Measurements from ENCODE around the gene SCFD2.

- TF ChIP-seq POLR2AphosphoS5 (IDR thresholded peaks at IDR 0.05; ENCODE audit: low read depth, low read length) (no peak), TAF1 (IDR thresholded peaks at IDR 0.05; ENCODE audit: borderline replicate concordance, insufficient read depth, low read length) (no peak), SIN3A (IDR thresholded peaks at IDR 0.05; ENCODE audit: borderline replicate concordance, insufficient read depth, low read length) (no peak), FOXP2 (optimal IDR thresholded peaks at IDR 0.05; ENCODE audit: borderline replicate concordance, extremely low read depth, extremely low read length, insufficient read depth) (no peak)
- TF ChIP-seq, protein P1, sequence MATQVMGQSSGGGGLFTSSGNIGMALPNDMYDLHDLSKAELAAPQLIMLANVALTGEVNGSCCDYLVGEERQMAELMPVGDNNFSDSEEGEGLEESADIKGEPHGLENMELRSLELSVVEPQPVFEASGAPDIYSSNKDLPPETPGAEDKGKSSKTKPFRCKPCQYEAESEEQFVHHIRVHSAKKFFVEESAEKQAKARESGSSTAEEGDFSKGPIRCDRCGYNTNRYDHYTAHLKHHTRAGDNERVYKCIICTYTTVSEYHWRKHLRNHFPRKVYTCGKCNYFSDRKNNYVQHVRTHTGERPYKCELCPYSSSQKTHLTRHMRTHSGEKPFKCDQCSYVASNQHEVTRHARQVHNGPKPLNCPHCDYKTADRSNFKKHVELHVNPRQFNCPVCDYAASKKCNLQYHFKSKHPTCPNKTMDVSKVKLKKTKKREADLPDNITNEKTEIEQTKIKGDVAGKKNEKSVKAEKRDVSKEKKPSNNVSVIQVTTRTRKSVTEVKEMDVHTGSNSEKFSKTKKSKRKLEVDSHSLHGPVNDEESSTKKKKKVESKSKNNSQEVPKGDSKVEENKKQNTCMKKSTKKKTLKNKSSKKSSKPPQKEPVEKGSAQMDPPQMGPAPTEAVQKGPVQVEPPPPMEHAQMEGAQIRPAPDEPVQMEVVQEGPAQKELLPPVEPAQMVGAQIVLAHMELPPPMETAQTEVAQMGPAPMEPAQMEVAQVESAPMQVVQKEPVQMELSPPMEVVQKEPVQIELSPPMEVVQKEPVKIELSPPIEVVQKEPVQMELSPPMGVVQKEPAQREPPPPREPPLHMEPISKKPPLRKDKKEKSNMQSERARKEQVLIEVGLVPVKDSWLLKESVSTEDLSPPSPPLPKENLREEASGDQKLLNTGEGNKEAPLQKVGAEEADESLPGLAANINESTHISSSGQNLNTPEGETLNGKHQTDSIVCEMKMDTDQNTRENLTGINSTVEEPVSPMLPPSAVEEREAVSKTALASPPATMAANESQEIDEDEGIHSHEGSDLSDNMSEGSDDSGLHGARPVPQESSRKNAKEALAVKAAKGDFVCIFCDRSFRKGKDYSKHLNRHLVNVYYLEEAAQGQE (IDR thresholded peaks at IDR 0.05; ENCODE audit: insufficient read depth in 1 of 2, low read depth in 2 of 2, low read length in 2 of 2) = no peak
These were observed 361.2 kb downstream of the SCFD2 start for GRCh38 chr4:53004497-53005148.

Data from PFSK-1 (cell line).